IPS DF 6.9 (cell line): Measurements from ENCODE around the gene BEND6.

Experiments
- DNase-seq: peaks from one replicate; pipeline ENCODE4 v3.0.0-alpha.2; 2013; ENCODE audit warnings: low read depth, low spot score
- H3K27ac ChIP-seq: one replicate; pipeline ENCODE4 v1.5.1; 2013; ENCODE audit warnings: low read length, control low read depth
- H3K27me3 ChIP-seq: 2 replicates; pipeline ENCODE4 v1.6.1; 2013; ENCODE audit warnings: mild to moderate bottlenecking, low read length; ENCODE audit not compliant: control insufficient read depth, insufficient read depth
- H3K36me3 ChIP-seq: 2 replicates; pipeline ENCODE4 v1.6.1; 2013; ENCODE audit warnings: low read length; ENCODE audit not compliant: control insufficient read depth, insufficient read depth
- H3K4me1 ChIP-seq: 2 replicates; pipeline ENCODE4 v1.6.1; 2013; ENCODE audit warnings: low read length; ENCODE audit not compliant: control insufficient read depth, insufficient read depth
- H3K4me3 ChIP-seq: 2 replicates; pipeline ENCODE4 v1.5.1; 2013; ENCODE audit warnings: mild to moderate bottlenecking, low read length
- H3K9me3 ChIP-seq: 2 replicates; pipeline ENCODE4 v1.6.1; 2013; ENCODE audit warnings: low read length, inconsistent platforms; ENCODE audit not compliant: control insufficient read depth, insufficient read depth
- WGBS: extraction: QIAGEN DNeasy Blood & Tissue Kit; methylation state at CpG from one replicate; pipeline ENCODE4 v1.1.7; 2013; ENCODE audit warnings: mixed read lengths, missing lambda C conversion rate; ENCODE audit not compliant: insufficient read length, insufficient coverage; 5-methylcytosine and 5-hydroxymethylcytosine counted together

Gene BEND6

GRCh38 chr6:56977192-56977591, 22.3 kb downstream of the BEND6 start:
- no peaks in the 10 kb centered on the region for H3K4me1 ChIP-seq
- H3K4me3 ChIP-seq: no peak overlapping the region
- H3K9me3 ChIP-seq: no peaks in the 10 kb centered on the region; the same call in 1 of the 2 replicates
- no CpG with 5 or more reads among the region's 1 CpG for WGBS
- no peak overlapping the region for H3K27ac ChIP-seq
- no peaks in the 10 kb centered on the region for H3K36me3 ChIP-seq
- H3K27me3 ChIP-seq: no peaks in the 10 kb centered on the region
- no peak for DNase-seq

GRCh38 chr6:56978530-56978929, 23.6 kb downstream of the BEND6 start:
- WGBS: no CpG with 5 or more reads among the region's 1 CpG
- Histone ChIP-seq H3K36me3 (no peaks in the 10 kb centered on the region), H3K9me3 (no peaks in the 10 kb centered on the region; the same call in 1 of the 2 replicates), H3K4me1 (no peaks in the 10 kb centered on the region), H3K4me3 (no peak overlapping the region), H3K27ac (no peak overlapping the region), H3K27me3 (no peaks in the 10 kb centered on the region)
- no peak for DNase-seq

- no peaks in the 10 kb centered on the region for H3K27me3 ChIP-seq
- H3K27ac ChIP-seq: no peak overlapping the region
- H3K36me3 ChIP-seq: no peaks in the 10 kb centered on the region
- DNase-seq: no peak
- no CpG with 5 or more reads among the region's 5 CpGs for WGBS
- H3K9me3 ChIP-seq: no peaks in the 10 kb centered on the region
- H3K4me1 ChIP-seq: no peaks in the 10 kb centered on the region
- H3K4me3 ChIP-seq: no peak overlapping the region
Measured at GRCh38 chr6:56984361-56984760, 29.5 kb downstream of the BEND6 start.

- H3K9me3 ChIP-seq: no peaks in the 10 kb centered on the region
- no peaks in the 10 kb centered on the region for H3K4me1 ChIP-seq
- no peaks in the 10 kb centered on the region for H3K36me3 ChIP-seq
- H3K4me3 ChIP-seq: no peak overlapping the region
- DNase-seq: no peak
- no CpG with 5 or more reads among the region's 2 CpGs for whole genome bisulfite sequencing
- no peak overlapping the region for H3K27ac ChIP-seq
- H3K27me3 ChIP-seq: no peaks in the 10 kb centered on the region
Measured at GRCh38 chr6:56984884-56985283, 30.0 kb downstream of the BEND6 start.

- no peak overlapping the region for H3K27ac ChIP-seq
- H3K27me3 ChIP-seq: no peaks in the 10 kb centered on the region
- H3K9me3 ChIP-seq: no peaks in the 10 kb centered on the region
- no peak overlapping the region for H3K4me3 ChIP-seq
- no peaks in the 10 kb centered on the region for H3K36me3 ChIP-seq
- no CpG with 5 or more reads among the region's 1 CpG for WGBS
- no peaks in the 10 kb centered on the region for H3K4me1 ChIP-seq
- no peak for DNase-seq
Measured at GRCh38 chr6:56986611-56987010, 31.7 kb downstream of the BEND6 start.

- no peaks in the 10 kb centered on the region for H3K27me3 ChIP-seq
- H3K27ac ChIP-seq: no peak overlapping the region
- DNase-seq: no peak
- no peak overlapping the region for H3K4me3 ChIP-seq
- WGBS: no CpG with 5 or more reads among the region's 10 CpGs
- no peaks in the 10 kb centered on the region for H3K9me3 ChIP-seq
- no peaks in the 10 kb centered on the region for H3K36me3 ChIP-seq
- no peaks in the 10 kb centered on the region for H3K4me1 ChIP-seq
Measured at GRCh38 chr6:56988145-56988544, 33.2 kb downstream of the BEND6 start.

- Histone ChIP-seq H3K4me3 (no peak overlapping the region), H3K9me3 (no peaks in the 10 kb centered on the region), H3K27ac (no peak overlapping the region), H3K4me1 (no peaks in the 10 kb centered on the region), H3K27me3 (no peaks in the 10 kb centered on the region), H3K36me3 (no peaks in the 10 kb centered on the region)
- whole genome bisulfite sequencing: no CpG with 5 or more reads among the region's 2 CpGs
- no peak for DNase-seq
Measured at GRCh38 chr6:56992036-56992435, 37.1 kb downstream of the BEND6 start.

GRCh38 chr6:56992703-56993102, 37.8 kb downstream of the BEND6 start:
- H3K4me3 ChIP-seq: no peak overlapping the region
- WGBS: no CpG with 5 or more reads among the region's 1 CpG
- H3K9me3 ChIP-seq: no peaks in the 10 kb centered on the region
- H3K4me1 ChIP-seq: no peaks in the 10 kb centered on the region
- no peak overlapping the region for H3K27ac ChIP-seq
- no peaks in the 10 kb centered on the region for H3K27me3 ChIP-seq
- H3K36me3 ChIP-seq: no peaks in the 10 kb centered on the region
- no peak for DNase-seq

GRCh38 chr6:56995347-56995902, 40.5 kb downstream of the BEND6 start:
- H3K27me3 ChIP-seq: no peaks in the 10 kb centered on the region
- no peak overlapping the region for H3K4me3 ChIP-seq
- H3K4me1 ChIP-seq: no peaks in the 10 kb centered on the region
- peak; percentile 1 for DNase-seq
- H3K9me3 ChIP-seq: no peaks in the 10 kb centered on the region
- H3K27ac ChIP-seq: no peak overlapping the region
- H3K36me3 ChIP-seq: no peaks in the 10 kb centered on the region
- no CpG with 5 or more reads among the region's 3 CpGs for WGBS

- WGBS: no CpG with 5 or more reads among the region's 1 CpG
Measured at GRCh38 chr6:56996401-56996800, 41.5 kb downstream of the BEND6 start.

GRCh38 chr6:56999049-56999448, 44.1 kb downstream of the BEND6 start:
- Histone ChIP-seq H3K9me3 (no peaks in the 10 kb centered on the region), H3K4me1 (no peaks in the 10 kb centered on the region), H3K4me3 (no peak overlapping the region), H3K27me3 (no peaks in the 10 kb centered on the region), H3K27ac (no peak overlapping the region), H3K36me3 (no peaks in the 10 kb centered on the region)
- no peak for DNase-seq

More at GRCh38 chr6:56996401-56996800, 41.5 kb downstream of the BEND6 start:
- DNase-seq: no peak
- Histone ChIP-seq H3K36me3 (no peaks in the 10 kb centered on the region), H3K27ac (no peak overlapping the region), H3K9me3 (no peaks in the 10 kb centered on the region), H3K4me1 (no peaks in the 10 kb centered on the region), H3K4me3 (no peak overlapping the region), H3K27me3 (no peaks in the 10 kb centered on the region)
